Astrocyte of the cerebellum (primary cell): ENCODE results near the gene MED12L.

ENCODE experiments used
- DNase-seq: peaks from one replicate; pipeline ENCODE4 v3.0.0-alpha.2; 2011; ENCODE audit warnings: low read depth
- H3K4me3 ChIP-seq: 2 replicates; pipeline ENCODE4 v1.5.1; 2011; ENCODE audit warnings: mild to moderate bottlenecking, low read depth, low read length, moderate library complexity
- in situ Hi-C: cut with HindIII; loops from 2 replicates; pipeline ENCODE4 v1.10.0; 2017; ENCODE audit warnings: low sequenced_read_pairs
- TF ChIP-seq, protein P1 (sequence below): IDR thresholded peaks from 2 replicates; pipeline ENCODE4 v1.5.1; 2012; ENCODE audit warnings: low read length, low read depth, moderate library complexity, mild to moderate bottlenecking; ENCODE audit errors: missing control alignments

MED12L gene

DNA sequence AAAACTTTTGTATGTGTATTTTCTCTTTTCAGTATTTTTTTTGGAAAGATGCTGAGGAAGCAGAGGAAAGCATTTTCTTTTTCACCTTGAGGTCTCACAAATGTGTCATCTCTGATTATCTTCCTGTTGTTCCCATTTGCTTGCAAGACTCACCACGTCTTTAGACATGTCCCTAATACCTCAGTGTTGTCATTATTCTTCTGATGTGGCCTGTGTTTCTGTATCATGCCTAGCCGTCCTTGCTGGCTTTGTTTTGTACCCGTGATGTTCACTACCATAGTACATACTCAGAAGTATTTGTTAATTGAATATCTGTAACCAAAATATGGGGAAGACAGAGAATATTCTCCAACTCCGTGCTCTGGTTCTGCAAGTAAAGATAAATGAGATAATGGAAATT, 197.9 kb downstream of the MED12L start:
- no peak for DNase-seq
- in situ Hi-C loops = no loop called here
- no peak overlapping the region for H3K4me3 ChIP-seq
- TF ChIP-seq, protein P1, sequence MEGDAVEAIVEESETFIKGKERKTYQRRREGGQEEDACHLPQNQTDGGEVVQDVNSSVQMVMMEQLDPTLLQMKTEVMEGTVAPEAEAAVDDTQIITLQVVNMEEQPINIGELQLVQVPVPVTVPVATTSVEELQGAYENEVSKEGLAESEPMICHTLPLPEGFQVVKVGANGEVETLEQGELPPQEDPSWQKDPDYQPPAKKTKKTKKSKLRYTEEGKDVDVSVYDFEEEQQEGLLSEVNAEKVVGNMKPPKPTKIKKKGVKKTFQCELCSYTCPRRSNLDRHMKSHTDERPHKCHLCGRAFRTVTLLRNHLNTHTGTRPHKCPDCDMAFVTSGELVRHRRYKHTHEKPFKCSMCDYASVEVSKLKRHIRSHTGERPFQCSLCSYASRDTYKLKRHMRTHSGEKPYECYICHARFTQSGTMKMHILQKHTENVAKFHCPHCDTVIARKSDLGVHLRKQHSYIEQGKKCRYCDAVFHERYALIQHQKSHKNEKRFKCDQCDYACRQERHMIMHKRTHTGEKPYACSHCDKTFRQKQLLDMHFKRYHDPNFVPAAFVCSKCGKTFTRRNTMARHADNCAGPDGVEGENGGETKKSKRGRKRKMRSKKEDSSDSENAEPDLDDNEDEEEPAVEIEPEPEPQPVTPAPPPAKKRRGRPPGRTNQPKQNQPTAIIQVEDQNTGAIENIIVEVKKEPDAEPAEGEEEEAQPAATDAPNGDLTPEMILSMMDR = no peak

DNA sequence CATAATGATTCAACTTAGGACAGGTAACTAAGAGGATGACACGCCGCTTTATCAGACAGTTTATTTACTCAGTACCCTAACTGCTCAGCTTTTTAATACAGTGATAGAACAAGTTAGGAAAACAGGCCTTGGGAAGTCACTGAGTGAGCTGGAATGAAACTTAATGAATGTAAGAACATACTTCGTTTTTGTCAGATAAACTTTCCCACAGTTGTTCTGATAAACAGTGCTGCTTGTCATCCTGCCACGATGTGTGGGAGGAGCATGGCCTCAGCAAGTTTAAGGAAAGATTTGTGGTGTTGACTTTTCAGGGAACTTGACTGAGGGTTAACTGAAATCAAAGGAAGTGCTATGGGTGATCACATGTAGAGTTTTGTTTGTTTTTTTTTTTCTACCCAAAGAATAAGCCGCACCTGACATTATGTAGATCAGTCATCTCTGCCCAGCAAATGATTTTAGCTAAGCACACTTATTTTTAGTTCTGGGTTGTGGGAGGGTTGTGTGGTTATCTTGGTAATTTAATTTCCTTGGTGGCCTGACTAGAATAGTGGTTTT, 198.5 kb downstream of the MED12L start:
- in situ Hi-C loops = no loop called here
- DNase-seq = no peak
- TF ChIP-seq, protein P1 = no peak

DNA sequence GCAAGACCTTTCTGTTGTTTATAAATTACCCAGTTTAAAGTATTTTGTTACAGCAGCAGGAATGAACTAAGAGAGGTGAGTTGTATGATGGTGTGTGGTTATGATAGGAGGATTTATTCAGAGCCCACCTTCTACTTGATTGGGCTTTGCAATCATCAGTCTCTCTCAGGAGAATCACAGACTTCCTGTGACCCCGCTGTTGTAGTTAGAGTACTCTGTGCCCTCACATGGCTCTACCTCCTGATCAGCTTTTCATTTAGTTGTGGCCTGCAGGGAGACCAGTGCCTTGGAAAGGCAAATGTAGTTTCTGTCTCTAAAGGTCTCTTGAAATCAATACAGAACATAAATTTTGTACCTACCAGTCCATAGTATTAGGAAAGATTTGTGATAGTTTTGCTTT, 200.5 kb downstream of the MED12L start:
- in situ Hi-C loops = no loop called here
- H3K4me3 ChIP-seq = no peak overlapping the region
- DNase-seq = no peak
- TF ChIP-seq, protein P1 = no peak

More for the DNA sequence above, 198.5 kb downstream of the MED12L start:
- H3K4me3 ChIP-seq = no peak overlapping the region

- no peak overlapping the region for H3K4me3 ChIP-seq
- no peak for DNase-seq
- TF ChIP-seq, protein P1 = no peak
- in situ Hi-C loops = no loop called here
These were observed 204.0 kb downstream of the MED12L start for GRCh38 chr3:151289445-151289844.

DNA sequence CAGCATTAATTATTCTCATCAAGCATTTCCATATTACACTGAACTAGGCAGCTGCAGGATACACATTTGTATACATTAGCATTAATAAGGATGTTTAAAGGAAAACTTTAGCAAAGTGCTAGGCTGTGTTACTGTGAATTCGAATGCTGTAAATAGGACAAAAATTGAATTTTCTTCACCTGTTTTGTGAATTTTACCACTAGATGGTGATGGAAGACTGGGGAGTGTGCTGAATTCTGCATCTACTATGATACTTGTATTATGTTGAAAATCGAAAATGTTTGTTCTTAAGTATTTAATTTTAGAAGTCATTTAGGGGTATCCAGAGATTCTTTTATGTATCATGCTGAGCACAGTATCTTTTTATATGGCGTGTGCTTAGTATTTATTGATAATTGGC, 205.2 kb downstream of the MED12L start:
- TF ChIP-seq, protein P1 = peak; percentile 39
- DNase-seq = peak; percentile 48
- H3K4me3 ChIP-seq = no peak overlapping the region
- in situ Hi-C loops = no loop called here

DNA sequence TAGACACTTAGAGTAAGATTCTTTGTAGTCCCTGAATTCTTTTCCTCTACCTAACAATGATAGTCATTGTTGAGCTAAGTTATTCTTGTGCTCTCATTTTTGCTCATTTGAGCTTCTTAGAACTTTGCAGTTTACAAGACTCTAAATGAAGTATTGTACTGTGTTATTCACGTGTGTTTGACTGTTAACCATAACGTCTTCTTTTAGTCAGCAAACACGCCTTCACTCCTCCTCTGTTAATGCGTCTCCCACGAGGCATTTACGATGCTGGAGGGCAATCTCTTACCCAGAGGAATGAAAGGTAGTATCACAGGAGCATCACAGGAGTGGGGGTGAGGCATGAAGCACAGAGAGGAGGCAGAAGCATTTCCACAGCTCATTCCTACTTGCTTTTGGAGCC, 207.7 kb downstream of the MED12L start:
- TF ChIP-seq, protein P1 = no peak
- in situ Hi-C loops = no loop called here
- no peak for DNase-seq
- H3K4me3 ChIP-seq = no peak overlapping the region
